NB4 (cell line): ENCODE results near the gene APOL4.

Experiments
- MYC ChIP-seq: IDR thresholded peaks from 2 replicates; pipeline ENCODE4 v1.6.1; 2011; ENCODE audit warnings: low read depth, low read length
- POLR2A ChIP-seq: IDR thresholded peaks from 2 replicates; pipeline ENCODE4 v1.6.1; 2011; ENCODE audit warnings: mild to moderate bottlenecking; ENCODE audit not compliant: insufficient read length; ENCODE audit errors: extremely low read depth
- TF ChIP-seq, protein P1 (sequence below): IDR thresholded peaks from one replicate; pipeline ENCODE4 v1.5.1; 2012; ENCODE audit warnings: low read depth, low read length
- TF ChIP-seq, protein P2 (sequence below): IDR thresholded peaks from 2 replicates; pipeline ENCODE4 v1.6.1; 2011; ENCODE audit warnings: low read depth, low read length

- TF ChIP-seq, protein P1, sequence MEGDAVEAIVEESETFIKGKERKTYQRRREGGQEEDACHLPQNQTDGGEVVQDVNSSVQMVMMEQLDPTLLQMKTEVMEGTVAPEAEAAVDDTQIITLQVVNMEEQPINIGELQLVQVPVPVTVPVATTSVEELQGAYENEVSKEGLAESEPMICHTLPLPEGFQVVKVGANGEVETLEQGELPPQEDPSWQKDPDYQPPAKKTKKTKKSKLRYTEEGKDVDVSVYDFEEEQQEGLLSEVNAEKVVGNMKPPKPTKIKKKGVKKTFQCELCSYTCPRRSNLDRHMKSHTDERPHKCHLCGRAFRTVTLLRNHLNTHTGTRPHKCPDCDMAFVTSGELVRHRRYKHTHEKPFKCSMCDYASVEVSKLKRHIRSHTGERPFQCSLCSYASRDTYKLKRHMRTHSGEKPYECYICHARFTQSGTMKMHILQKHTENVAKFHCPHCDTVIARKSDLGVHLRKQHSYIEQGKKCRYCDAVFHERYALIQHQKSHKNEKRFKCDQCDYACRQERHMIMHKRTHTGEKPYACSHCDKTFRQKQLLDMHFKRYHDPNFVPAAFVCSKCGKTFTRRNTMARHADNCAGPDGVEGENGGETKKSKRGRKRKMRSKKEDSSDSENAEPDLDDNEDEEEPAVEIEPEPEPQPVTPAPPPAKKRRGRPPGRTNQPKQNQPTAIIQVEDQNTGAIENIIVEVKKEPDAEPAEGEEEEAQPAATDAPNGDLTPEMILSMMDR, result no peak
- TF ChIP-seq POLR2A, result no peak
- TF ChIP-seq, protein P2, sequence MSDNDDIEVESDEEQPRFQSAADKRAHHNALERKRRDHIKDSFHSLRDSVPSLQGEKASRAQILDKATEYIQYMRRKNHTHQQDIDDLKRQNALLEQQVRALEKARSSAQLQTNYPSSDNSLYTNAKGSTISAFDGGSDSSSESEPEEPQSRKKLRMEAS, result no peak
- no peak for TF ChIP-seq MYC
These were observed 25.8 kb upstream of the APOL4 start for GRCh38 chr22:36227396-36227795.
